Osteoblast (primary cell): ENCODE measurements around the gene GALNT2. TPM values are rescaled to one million over a fixed set of nuclear protein-coding genes. Genes with fewer than 3 reads are reported as not detected.

Experiments used
- DNase-seq: peaks from one replicate; pipeline ENCODE4 v3.0.0; 2011; ENCODE audit warnings: low spot score, mixed read lengths; ENCODE audit not compliant: insufficient read length; ENCODE audit errors: missing footprints
- H2AFZ ChIP-seq: 2 replicates; pipeline ENCODE4 v1.6.0; 2011; ENCODE audit warnings: mild to moderate bottlenecking, low read length
- H3K27ac ChIP-seq: 2 replicates; pipeline ENCODE4 v1.5.1; 2011; ENCODE audit warnings: mild to moderate bottlenecking, low read depth, low read length, moderate library complexity
- H3K27me3 ChIP-seq: 2 replicates; pipeline ENCODE4 v1.6.0; 2012; ENCODE audit warnings: mild to moderate bottlenecking, control low read depth, inconsistent platforms, low read length, moderate library complexity; ENCODE audit not compliant: insufficient read depth
- H3K36me3 ChIP-seq: 2 replicates; pipeline ENCODE4 v1.5.1; 2011; ENCODE audit warnings: mild to moderate bottlenecking, low read length, control low read depth, moderate library complexity; ENCODE audit not compliant: insufficient read depth
- H3K4me1 ChIP-seq: 2 replicates; pipeline ENCODE4 v1.5.1; 2011; ENCODE audit warnings: mild to moderate bottlenecking, low read length, control low read depth, moderate library complexity; ENCODE audit not compliant: insufficient read depth
- H3K4me2 ChIP-seq: 2 replicates; pipeline ENCODE4 v1.6.0; 2011; ENCODE audit warnings: mild to moderate bottlenecking, low read length; ENCODE audit not compliant: insufficient read depth
- H3K4me3 ChIP-seq: fragments of 200-600 bp; sonication (generic); 3 replicates; pipeline ENCODE4 v1.5.1; 2012; ENCODE audit warnings: mild to moderate bottlenecking, low read length, inconsistent platforms; ENCODE audit not compliant: insufficient read depth
- H3K79me2 ChIP-seq: 2 replicates; pipeline ENCODE4 v1.6.0; 2012; ENCODE audit warnings: mild to moderate bottlenecking, low read length, control low read depth, inconsistent platforms; ENCODE audit not compliant: insufficient read depth
- H3K9me3 ChIP-seq: 2 replicates; pipeline ENCODE4 v1.5.1; 2011; ENCODE audit warnings: low read depth, low read length, control low read depth
- H4K20me1 ChIP-seq: 2 replicates; pipeline ENCODE4 v1.6.0; 2012; ENCODE audit warnings: mild to moderate bottlenecking, low read length, control low read depth; ENCODE audit not compliant: insufficient read depth
- CTCF ChIP-seq: IDR thresholded peaks from 2 replicates; pipeline ENCODE4 v1.5.1; 2011; ENCODE audit warnings: mild to moderate bottlenecking, low read depth, low read length, moderate library complexity; ENCODE audit errors: extremely low read depth
- total RNA-seq: library from RNA; depleted of rRNA; stranded (reverse); fragments of >200 nt; gene quantifications from 2 replicates; pipeline ENCODE4 v1.2.3, GENCODE V29; 2012

Gene GALNT2
- total RNA-seq, 1 donor: 83.2 TPM

GRCh38 chr1:230052018-230052417 lies 15.0 kb upstream of the GALNT2 start:
- no peak for DNase-seq

GRCh38 chr1:230052665-230053064 lies 14.4 kb upstream of the GALNT2 start:
- no peak for TF ChIP-seq CTCF
- Histone ChIP-seq H3K27ac (no peak overlapping the region), H2AFZ (no peak overlapping the region), H3K9me3 (no peaks in the 10 kb centered on the region), H3K4me1 (no peaks in the 10 kb centered on the region), H3K4me3 (no peak overlapping the region), H3K79me2 (no peaks in the 10 kb centered on the region), H3K27me3 (peaks cover 7% of the 10 kb centered on the region), H3K36me3 (no peaks in the 10 kb centered on the region), H4K20me1 (no peaks in the 10 kb centered on the region), H3K4me2 (no peak overlapping the region)
- no peak for DNase-seq

More at GRCh38 chr1:230052018-230052417, 15.0 kb upstream of the GALNT2 start:
- H3K79me2 ChIP-seq: no peaks in the 10 kb centered on the region
- no peaks in the 10 kb centered on the region for H4K20me1 ChIP-seq
- H3K27me3 ChIP-seq: peaks cover 7% of the 10 kb centered on the region
- TF ChIP-seq CTCF: no peak
- no peak overlapping the region for H2AFZ ChIP-seq
- no peak overlapping the region for H3K27ac ChIP-seq
- no peaks in the 10 kb centered on the region for H3K9me3 ChIP-seq
- H3K4me3 ChIP-seq: no peak overlapping the region
- no peak overlapping the region for H3K4me2 ChIP-seq
- no peaks in the 10 kb centered on the region for H3K4me1 ChIP-seq
- H3K36me3 ChIP-seq: no peaks in the 10 kb centered on the region

GRCh38 chr1:230054092-230054749 lies 12.8 kb upstream of the GALNT2 start:
- DNase-seq: no peak
- no peaks in the 10 kb centered on the region for H3K79me2 ChIP-seq
- H3K4me3 ChIP-seq: no peak overlapping the region
- H4K20me1 ChIP-seq: no peaks in the 10 kb centered on the region
- no peaks in the 10 kb centered on the region for H3K36me3 ChIP-seq
- no peak overlapping the region for H2AFZ ChIP-seq
- peaks cover 8% of the 10 kb centered on the region for H3K27me3 ChIP-seq
- no peak overlapping the region for H3K4me2 ChIP-seq
- no peaks in the 10 kb centered on the region for H3K4me1 ChIP-seq
- no peak for TF ChIP-seq CTCF
- H3K9me3 ChIP-seq: no peaks in the 10 kb centered on the region
- H3K27ac ChIP-seq: no peak overlapping the region

- Histone ChIP-seq H3K4me3 (no peak overlapping the region), H3K4me2 (no peak overlapping the region), H3K27me3 (peaks cover 11% of the 10 kb centered on the region), H3K27ac (no peak overlapping the region), H3K79me2 (no peaks in the 10 kb centered on the region), H4K20me1 (no peaks in the 10 kb centered on the region), H3K9me3 (no peaks in the 10 kb centered on the region), H3K4me1 (no peaks in the 10 kb centered on the region), H3K36me3 (no peaks in the 10 kb centered on the region), H2AFZ (no peak overlapping the region)
- TF ChIP-seq CTCF: no peak
- no peak for DNase-seq
Measured at GRCh38 chr1:230056098-230056497, 10.9 kb upstream of the GALNT2 start.
